Activated naive CD4-positive, alpha-beta T cell treated with Interleukin-2 at 50 U/mL for 16 hours (primary cell): ENCODE measurements around the gene PSEN2.
A peak's percentile ranks its signal among the peaks of the same experiment; 100 is the strongest.

Source experiments
- DNase-seq: peaks from one replicate; pipeline ENCODE4 v3.0.0-alpha.2; 2020

Gene PSEN2

DNA sequence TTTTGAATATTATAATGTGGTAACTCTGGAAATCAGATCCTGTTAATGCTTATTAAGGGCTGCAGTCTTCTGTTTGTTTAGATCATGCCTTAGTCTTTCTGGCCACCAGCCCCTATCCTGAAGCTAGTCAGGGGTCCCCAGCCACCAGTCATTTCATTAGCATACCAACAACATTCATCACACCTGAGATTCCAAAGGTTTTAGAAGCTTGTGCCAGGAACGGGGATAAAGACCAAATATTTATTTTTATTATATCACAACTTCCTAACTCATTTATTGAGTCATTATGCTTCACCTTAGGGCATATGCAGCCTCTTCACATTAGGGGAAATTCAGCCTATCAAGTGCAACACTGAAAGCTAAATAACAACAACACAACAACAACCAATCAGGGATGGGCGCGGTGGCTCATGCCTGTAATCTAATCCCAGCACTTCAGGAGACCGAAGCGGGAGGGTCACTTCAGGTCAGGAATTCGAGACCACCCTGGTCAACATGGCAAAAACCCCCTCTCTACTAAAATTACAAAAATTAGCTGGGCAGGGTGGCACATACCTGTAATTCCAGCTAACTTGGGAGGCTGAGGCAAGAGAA is 2.9 kb upstream of the PSEN2 start:
- DNase-seq: no peak

DNA sequence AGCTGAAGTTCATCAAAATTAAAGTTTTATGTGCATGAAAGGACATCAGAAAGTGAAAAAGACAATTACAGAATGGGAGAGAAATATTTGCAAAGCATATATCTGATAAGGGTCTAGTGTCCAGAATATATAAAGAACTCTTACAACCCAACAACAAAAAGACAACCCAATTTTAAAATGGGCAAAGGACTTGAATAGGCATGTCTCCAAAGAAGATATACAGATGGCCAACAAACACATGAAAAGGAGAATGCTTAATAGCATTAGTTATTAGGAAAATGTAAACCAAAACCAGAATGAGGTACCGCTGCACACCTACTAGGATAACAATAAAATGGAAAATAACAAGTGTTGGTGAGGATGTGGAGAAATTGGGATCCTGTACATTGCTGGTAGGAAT is 1.7 kb upstream of the PSEN2 start:
- DNase-seq: no peak

DNA sequence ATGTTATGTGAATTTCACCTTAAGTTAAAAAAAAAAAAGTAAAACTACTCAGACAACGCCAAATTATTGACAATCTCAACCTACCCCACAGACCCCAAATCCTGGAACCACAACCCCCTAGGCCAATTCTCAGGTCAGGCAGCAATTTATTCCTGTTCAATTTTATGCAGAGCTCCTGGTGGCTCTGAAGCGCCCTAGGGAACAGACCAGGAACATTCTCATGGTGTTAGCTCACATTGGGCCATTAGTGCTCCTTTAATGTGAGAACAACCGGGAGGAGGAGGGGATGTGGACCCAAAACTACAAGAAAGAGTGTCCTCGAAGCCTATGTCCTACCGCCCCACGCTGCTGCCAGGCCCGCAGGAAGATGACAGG is 403 bp upstream of the PSEN2 start:
- DNase-seq: no peak

DNA sequence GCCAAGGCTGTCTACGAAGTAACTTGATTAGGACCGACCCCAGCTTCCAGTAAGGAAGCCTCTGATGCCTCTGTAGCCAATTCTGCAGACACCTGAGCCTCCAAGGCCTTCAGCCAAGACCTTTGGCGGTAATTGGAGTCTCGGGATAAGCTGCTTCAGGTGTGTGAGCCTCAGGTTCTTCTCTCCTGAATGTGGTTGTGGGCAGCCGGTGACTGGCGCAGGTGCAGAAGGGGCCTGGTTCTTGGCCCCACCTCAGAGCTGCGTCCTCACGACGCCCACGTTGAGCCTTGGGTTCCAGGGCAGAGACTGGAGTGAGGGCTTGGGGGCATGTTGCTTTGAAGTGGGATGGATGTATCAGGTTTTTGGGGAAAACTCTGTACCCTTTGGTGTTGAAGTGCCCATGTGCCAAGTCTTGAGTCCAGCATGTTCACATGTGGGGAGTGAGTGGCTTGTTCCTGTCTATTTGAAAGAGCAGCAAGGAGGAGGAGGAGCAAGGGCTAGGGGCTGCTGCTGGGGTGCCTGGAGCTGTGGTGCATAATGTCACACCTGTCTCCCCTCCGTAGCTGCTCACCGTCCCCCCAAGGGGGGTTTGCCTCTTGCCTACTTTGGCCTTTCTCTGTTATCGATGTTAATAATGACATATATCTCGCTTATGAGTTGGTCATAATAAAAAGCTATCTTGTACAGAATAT is 1.4 kb downstream of the PSEN2 start:
- no peak for DNase-seq

DNA sequence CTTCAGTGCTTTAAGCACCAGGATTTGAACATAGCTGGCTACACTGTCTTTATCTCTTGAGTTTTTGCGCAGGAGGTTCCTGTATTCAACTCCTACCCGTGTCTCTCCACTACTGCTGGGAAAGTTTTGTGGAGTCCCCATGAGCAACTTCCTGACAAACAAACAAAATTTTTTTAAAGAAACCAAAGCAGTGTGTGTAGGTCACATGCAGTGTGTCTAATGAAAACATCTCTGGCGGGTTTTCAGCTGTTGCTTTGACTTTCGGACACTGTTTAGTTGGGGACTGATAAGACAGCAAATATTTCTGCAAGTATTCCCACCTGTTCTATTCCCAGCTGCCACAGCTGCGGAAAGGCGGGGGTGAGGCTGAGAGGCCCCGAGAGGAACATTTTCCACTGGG is 2.0 kb downstream of the PSEN2 start:
- no peak for DNase-seq

DNA sequence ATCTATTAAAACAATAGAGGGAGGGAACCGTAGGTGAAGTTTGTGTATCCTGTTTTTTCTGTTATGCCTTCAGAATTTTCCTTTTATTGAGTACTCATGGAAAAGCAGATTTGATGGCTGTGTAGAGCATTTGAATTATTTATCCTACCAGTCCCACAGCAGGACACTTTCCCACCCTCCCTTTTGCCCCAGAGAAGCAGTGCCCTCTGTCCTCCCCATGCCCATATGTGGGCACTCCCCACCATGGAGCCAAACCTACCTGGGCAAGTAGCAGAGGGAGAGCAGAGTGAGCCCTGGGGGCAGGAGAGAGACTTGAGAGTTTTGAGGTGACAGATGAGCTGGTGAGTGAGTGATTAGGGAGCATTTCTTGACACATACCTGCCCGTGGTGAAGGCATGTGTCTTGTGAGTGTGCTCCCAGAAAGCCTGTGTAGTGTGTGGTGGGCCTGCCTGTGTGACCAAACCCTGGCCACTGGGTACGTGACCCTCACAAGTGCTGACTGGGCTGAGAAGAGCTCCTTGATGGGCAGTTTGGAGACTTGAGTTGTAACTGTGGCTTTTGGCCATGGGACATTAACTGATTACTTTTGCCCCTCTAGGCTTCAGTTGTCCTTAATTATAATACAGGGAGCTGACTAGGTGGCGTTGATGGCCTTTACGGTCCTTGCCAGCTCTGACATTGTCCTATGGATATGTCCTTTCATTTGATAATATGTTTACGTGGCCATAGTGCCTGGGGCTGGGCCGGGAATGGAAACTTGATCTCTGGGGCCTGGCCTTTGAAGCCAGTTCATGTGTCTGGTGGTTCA is 3.6 kb downstream of the PSEN2 start:
- no peak for DNase-seq

DNA sequence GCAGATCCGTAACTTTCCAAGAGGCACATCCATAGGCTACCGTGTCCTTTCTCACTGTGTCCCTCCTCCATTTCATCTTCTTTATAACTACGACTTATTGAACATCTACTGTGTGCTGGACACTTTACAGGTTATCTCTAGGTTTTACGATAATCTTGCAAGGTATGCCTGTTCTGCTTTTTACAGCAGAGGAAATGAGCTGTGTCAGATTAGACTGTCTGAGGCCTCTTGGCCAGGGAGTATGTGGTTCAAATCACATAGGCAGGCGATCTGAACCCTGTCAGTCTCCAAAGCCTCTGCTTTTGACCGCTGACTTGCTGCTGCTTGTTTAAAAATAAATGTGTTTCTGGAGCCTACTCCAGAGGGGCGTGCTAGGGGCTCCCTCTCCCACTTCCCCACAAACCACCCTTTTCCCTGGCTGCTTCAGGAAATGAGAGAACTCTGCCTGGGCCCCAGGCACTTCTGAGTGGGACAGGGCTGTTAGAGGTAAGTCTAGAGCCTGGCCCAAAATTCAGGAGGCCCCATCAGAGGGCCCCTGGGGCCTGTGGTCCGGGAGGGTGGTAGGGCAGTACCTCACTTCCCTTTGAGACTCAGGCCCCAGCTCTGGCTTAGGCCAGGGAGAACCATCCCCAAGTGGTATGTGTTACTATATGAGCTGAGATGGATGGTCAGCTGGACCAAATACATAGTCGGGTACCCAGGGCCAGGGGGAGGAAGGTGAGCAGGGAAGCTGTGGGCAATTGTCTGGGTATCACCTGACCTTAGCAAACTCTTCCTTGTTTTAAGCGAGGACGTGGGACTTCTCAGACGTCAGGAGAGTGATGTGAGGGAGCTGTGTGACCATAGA is 4.4 kb downstream of the PSEN2 start:
- DNase-seq: no peak

DNA sequence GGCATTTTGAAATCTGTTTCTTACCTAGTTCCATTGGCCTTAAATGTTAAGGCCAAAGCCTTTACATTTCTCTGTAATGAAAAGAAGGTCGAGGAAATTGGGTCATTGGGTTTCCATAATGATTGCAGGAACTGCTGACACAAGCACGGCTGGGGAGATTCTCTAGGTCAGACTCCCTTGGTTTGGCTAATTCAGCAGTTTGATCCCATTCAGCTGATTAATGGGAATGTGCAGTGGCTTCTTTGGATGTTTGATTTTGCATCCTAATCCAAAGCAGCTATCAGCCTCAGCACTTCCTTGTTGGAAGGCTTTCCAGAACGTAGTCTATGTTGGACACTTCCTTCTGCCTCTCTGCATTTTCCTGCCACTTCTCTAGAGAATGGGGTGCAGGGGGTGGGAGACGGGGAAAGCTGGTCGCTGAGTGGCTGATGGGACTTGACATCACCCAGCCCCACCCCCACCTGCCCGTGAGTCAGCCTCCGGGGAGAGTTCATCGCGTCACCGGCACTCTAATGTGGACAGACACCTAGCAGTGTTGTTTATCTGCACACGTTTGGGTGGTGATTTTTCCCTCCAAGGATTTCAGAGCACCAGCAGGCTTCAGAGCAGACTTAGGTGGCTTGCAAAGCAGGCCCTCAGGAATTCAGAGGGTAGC is 5.4 kb downstream of the PSEN2 start:
- DNase-seq: peak; percentile 8

DNA sequence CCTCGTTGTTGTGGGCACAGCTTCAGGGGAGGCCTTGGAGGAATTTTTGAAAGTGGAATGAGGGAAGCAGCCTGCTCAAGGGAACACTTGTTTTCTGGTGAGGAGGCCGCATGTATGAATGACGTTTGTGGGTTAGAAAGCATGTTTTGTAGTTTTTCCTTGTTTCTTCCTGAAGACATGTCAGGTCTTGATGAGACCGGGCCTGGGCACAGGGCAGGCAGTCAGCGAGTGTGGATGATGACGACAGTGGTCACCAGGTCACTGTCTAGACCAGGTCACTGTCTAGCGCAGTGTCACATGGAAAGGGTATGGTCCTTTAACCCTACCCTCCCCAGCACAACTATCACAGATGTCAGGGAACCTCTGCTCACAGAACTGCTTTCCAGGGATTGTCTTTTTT is 7.3 kb downstream of the PSEN2 start:
- DNase-seq: no peak

DNA sequence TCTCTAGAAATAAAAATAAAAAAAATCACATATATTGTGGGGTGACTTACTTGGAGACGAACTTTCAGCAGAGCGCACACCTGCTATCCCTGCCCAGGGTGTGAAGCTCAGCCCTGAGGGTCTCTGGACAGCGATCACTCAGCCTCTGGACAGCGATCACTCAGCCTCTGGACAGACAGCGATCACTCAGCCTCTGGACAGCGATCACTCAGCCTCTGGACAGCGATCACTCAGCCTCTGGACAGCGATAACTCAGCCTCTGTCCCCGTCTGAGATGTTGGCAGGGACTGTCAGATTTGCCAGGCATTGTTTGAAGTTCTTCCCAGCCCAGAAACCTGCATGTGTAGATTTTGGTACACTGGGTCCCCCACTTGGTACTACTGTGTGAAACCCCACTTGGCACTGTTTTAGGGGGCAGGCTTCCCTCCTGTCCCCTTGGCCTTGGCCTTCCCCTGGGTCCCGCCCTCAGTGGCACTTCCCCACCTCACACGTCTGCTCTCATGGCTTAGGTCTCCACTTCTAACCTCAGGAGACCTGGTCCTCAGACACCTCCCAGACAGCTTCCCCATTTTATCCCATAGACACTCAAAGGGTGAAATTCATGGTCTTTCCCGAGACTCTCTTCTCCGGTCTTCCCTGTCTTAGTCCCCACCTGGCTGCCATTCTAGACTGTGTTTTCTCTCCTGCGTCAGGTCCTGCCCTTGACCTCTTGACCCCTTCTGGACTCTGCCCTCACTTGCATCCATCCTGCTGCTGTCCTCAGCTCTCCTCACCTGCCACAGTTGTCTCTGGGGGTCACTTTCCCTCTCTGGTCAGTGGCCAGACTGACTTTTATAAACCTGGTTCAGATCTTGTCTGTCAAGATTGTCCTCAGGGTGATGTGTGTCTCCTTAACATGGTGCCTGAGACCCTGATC is 10.2 kb downstream of the PSEN2 start:
- DNase-seq: no peak

DNA sequence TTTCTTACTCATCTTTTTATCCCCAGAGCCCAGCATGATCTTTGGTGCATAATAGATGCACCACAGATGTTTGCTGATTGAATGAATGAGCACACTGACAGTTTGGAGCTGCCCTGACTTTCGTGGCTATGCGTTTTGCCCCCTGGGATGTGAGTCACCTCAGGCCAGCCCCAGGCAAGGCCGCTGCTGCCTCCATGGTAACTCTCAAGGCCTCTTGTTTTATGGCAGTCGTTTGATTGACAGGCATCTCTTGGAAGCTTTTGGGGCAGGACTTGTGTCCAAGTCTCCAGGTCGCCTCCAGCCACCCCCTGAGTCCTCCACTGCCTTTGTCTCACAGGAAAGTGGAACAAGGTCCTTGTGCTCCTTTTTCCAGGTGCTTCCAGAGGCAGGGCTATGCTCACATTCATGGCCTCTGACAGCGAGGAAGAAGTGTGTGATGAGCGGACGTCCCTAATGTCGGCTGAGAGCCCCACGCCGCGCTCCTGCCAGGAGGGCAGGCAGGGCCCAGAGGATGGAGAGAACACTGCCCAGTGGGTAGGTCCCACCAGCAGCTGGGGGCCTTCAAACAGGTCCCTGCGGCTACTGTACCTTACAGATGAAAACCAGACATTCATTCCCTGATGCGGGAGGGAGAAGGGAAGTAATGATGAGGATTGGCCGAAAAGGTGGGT is 11.2 kb downstream of the PSEN2 start:
- DNase-seq: no peak

DNA sequence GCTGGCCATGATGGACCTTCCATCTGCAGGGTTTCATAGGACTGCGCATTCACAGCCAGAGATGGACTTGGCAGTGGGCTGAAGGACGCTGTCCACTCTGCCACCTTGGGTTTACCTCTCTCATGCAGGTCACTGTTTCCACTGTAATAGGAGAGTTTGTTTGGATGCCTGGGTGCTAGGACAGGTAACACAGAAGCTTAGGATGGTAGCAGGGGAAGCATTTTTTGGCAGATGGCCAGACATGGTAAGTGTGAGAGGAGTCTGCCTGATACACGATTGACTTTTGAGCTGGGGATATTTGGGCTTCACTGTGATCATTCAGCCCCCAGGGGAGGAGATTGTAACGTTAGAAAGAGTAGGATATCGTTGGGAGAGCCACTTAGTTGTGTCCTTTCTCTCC is 11.8 kb downstream of the PSEN2 start:
- peak; percentile 6 for DNase-seq

DNA sequence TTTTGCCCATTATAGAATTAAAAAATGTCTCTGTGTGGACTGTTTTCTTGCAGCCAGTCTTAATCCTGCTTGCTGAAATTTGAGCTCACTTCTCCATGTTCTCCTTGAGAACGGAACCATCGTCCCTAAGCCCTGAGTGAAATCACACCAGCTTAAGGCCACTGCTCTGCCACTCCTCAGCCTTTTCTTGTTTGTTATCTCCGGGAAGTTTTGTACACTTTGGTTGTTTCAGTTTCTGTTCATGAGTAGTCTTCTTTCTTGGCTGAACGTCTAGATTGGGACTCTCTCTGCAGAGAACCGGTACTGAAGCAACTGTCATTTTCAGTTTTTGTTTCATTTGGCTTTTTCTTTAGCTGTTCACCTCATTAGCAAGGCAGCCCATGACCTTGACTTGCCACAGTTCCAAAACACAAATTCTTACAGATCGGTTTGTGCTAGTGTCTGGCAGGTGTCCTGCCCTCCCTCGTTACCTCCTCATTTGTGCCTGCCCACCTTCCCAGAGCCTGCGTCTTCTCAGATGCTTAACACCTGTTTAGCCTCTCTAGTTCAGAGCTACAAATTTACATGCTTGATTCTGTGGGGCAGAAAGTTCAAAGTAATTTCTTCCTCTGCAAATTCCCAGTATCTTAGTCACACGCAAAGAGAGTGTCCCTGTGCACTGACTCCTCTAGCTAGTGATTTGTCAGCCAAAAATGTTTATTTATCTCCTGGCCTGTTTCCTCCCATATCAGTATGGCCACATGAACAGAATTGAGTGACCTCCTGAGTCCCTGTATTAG is 12.4 kb downstream of the PSEN2 start:
- peak; percentile 31 for DNase-seq

DNA sequence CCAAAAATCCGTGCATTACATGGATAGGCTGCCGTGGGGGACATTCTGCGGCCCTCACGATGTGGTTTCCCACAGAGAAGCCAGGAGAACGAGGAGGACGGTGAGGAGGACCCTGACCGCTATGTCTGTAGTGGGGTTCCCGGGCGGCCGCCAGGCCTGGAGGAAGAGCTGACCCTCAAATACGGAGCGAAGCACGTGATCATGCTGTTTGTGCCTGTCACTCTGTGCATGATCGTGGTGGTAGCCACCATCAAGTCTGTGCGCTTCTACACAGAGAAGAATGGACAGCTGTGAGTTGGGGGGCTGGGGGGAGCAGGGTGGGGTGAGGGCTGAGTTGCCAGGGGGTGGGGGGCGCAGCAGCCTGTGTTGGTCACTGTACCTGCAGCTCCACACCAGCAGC is 13.2 kb downstream of the PSEN2 start:
- no peak for DNase-seq

DNA sequence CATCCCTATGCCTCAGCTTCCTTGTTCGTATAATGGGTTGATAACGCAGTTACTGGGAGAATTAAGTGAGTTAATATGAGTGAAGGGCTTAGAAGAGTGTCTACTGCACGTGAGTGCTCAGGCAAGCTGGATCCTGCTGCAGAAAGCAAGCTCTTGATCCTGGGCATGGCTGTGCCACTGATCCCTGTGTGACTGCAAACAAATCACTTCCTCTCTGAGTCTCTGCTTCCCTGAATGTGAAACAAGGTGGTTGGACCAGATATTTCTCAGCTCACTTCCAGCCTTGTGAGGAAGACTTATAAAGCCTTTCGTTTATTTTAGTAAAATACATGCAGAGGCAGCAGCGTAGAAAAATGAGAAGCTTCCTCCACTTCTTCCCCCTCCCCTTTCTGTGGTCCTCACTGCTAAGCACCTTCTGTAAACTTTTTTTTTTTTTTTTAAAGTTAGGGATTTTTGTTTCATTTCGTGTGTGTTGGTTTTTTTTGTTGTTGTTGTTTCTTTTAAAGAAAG is 13.8 kb downstream of the PSEN2 start:
- no peak for DNase-seq

DNA sequence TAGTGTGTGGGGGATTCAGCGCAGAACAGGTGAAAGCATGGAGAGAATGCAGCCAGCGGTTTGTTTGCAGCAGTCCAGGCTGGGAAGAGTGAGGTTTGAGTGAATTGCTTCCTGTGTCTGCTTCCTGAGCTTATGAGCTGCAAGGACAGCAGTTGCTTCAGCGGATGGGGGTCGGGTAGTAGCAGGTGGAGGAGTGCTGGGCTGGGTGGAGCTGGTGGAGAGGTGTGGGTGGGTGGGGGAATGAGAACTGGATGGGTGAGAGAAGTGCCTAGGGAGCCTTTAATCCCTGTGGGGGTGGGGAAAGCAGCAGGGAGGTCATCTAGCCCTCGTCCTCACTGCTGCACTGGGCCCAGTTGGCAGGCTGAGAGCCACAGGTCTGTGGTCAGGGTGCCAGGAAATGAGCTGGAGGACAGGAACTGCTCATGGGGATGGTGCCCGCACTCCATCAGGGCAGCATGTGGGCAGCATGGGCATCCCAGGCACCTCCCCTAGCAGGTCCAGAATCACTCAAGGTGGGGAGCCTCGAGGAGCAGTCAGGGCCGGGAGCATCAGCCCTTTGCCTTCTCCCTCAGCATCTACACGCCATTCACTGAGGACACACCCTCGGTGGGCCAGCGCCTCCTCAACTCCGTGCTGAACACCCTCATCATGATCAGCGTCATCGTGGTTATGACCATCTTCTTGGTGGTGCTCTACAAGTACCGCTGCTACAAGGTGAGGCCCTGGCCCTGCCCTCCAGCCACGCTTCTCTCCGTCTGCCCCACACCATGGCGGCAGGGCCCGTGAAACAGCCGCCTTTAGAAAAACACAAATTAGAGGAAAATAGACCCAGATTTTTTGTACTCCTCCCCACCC is 14.8 kb downstream of the PSEN2 start:
- DNase-seq: no peak

DNA sequence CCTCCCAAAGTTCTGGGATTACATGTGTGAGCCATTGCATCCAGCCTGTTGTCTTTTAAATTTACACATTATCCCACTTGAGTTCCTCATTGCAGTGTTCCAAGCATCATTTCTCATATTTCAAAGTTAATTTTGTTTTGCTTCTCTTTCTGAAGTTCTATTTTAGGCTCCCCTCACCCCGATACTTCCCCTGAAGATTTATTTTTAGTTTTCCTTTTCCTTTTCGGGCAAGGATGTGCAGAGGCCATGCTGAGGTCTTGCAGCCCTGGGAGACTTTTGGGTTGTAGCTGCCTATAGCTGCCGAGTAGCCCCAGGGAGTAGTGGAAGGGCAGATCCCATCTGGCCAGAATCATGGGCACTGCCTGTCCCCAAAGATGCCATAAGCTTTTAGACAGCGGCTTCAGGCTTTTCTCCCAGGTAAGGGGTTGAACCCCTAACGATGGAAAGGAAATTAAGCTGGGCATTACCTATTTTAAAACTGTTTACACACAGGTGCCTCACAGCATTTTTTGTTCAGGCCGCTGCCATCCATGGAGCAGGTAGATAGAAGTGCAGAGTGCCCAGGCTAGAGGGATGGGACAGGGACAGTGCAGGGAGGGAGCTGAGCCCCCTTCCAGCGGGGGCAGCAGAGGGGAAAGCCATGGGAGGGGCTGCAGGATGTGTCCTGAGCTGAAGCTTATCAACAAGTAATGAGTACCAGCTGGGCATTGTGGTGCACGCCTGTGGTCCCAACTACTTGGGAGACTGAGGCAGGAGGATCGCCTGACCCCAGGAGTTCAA is 15.9 kb downstream of the PSEN2 start:
- DNase-seq: no peak

DNA sequence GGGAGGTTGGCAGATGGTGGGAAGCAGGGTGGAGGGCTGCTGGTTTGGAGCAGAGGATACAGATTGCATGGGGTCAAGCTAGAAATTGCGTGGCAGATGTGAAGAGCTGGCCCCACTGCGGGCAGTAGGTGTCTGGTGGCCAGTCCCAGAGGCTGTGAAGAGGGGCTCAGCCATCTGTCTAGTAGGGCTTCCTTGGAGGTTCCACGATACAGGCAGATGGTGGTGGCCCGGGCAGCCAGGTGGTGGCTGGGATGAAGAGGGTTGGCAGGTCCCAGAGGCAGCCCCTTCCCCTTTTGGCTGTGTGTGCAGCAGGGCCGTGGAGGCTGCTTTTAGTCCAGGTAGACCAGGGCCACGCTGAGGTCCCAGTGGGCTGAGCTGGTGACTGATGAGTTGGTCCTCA is 16.6 kb downstream of the PSEN2 start:
- DNase-seq: no peak
